ENCODE results near the gene LHB. TPM values are rescaled to one million over a fixed set of nuclear protein-coding genes. Genes with fewer than 3 reads are reported as not detected.

LHB gene
- total and polyA plus RNA-seq, 2 of the 4 experiments (the other 2 are of a cell fraction): not detected

DNA sequence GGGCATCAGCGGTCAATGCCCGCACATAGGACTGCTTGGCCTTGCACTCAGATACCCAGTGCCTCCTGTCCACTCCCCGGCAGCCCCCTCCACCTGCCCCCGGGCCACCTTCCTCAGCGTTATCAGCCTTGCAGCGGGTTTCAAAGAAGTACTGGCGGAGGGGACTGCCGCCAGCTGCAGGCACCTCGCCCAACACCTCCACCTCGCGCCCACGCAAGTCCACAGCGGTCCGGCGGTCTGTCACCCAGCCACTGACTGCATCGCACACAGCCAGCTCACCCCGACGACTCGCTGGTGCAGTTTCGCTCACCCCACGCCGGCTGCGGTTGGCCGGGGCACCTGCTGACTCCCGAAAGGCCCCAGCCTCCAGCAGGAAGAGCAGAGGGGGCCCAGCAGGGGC is 44.6 kb upstream of the LHB start:
- Histone ChIP-seq H2AFZ (replicated peaks; ENCODE audit: low read length, poor library complexity) (no peak overlapping the region), H3K4me2 (ENCODE audit: low read depth, low read length) (no peak overlapping the region), H3K4me3 (ENCODE audit: insufficient read depth, low read depth, low read length) (no peak overlapping the region), H4K8ac (ENCODE audit: low read depth in 2 of 2, low read length in 2 of 2) (no peak overlapping the region), H3K9ac (ENCODE audit: low read depth, low read length) (no peak overlapping the region), H3K4me1 (ENCODE audit: control insufficient read depth, insufficient read depth, low read length) (peaks cover 5% of the 10 kb centered on the region; the same call in 1 of the 2 replicates), H2BK120ac (ENCODE audit: low read depth, low read length) (no peak overlapping the region), H3K79me1 (ENCODE audit: low read depth in 1 of 2, low read length in 2 of 2) (peaks cover 0 to 5% of the 10 kb centered on the region in 2 experiments; a peak in 3 of 4 replicates), H3K23ac (ENCODE audit: low read depth, low read length) (no peak overlapping the region), H3K9me3 (ENCODE audit: control insufficient read depth, insufficient read depth, low read length) (no peaks in the 10 kb centered on the region), H4K91ac (ENCODE audit: insufficient read depth, low read depth, low read length) (no peak overlapping the region), H3K36me3 (ENCODE audit: control insufficient read depth, insufficient read depth, low read length) (no peaks in the 10 kb centered on the region), H4K5ac (ENCODE audit: low read depth, low read length) (no peak overlapping the region), H2AK5ac (ENCODE audit: low read depth, low read length) (no peak overlapping the region), H4K20me1 (ENCODE audit: insufficient read depth, low read length) (no peaks in the 10 kb centered on the region), H3K27me3 (ENCODE audit: control insufficient read depth, insufficient read depth, low read length) (peaks cover 32% of the 10 kb centered on the region), H2BK5ac (ENCODE audit: low read depth, low read length, poor library complexity, severe bottlenecking) (no peak overlapping the region), H2AK9ac (replicated peaks; ENCODE audit: low read depth, low read length, poor library complexity) (no peak overlapping the region), H3K56ac (ENCODE audit: extremely low read depth, insufficient read depth, low read length) (no peak overlapping the region), H3K27ac (ENCODE audit: insufficient read depth, low read length) (no peak overlapping the region), H2BK20ac (ENCODE audit: low read depth, low read length) (no peak overlapping the region), H3K18ac (ENCODE audit: low read depth, low read length) (no peak overlapping the region), H2BK15ac (ENCODE audit: low read depth, low read length) (no peak overlapping the region), H3K9me1 (ENCODE audit: insufficient read depth, low read length) (no peaks in the 10 kb centered on the region), H3K14ac (replicated peaks; ENCODE audit: low read depth, low read length) (no peak overlapping the region), H3K4ac (ENCODE audit: low read depth, low read length) (no peak overlapping the region)
- WGBS, 2 experiments (ENCODE audit: extremely low coverage in 2 of 2, insufficient read length in 1 of 2): 74% methylated on average over 9 of the region's 25 CpGs; no CpG with 5 or more reads in 1 of the 2 experiments
- intact Hi-C loops (cut with micrococcal nuclease): no loop called here
- ChIA-PET POLR2A (ENCODE audit: unreplicated experiment) (interaction anchor here (0.5 kb wide), 1 partner anchor 26 kb away, joined by 7 read pairs; no protein-coding TSS in a partner anchor), CTCF (no interaction called here)
- DNase-seq (no peak), ATAC-seq (ENCODE audit: low read depth) (no peak)
- in situ Hi-C loops (cut with MboI; ENCODE audit: low sequenced_read_pairs): no loop called here
- BruUV-seq (replicated peaks): no TSS peak
- TF ChIP-seq CEBPB (IDR thresholded peaks at IDR 0.05; ENCODE audit: low read depth, low read length) (no peak), RFX5 (IDR thresholded peaks at IDR 0.05; ENCODE audit: low read depth, low read length) (no peak), MAZ (IDR thresholded peaks at IDR 0.05; ENCODE audit: borderline replicate concordance, low read depth, low read length) (no peak), MAFK (IDR thresholded peaks at IDR 0.05; ENCODE audit: low read depth, low read length) (no peak), POLR2A (IDR thresholded peaks at IDR 0.05; ENCODE audit: low read depth, low read length) (no peak), MXI1 (IDR thresholded peaks at IDR 0.05; ENCODE audit: borderline replicate concordance, low read depth, low read length) (no peak), RCOR1 (IDR thresholded peaks at IDR 0.05; ENCODE audit: insufficient replicate concordance, low read length) (no peak), CHD1 (IDR thresholded peaks at IDR 0.05; ENCODE audit: low read depth, low read length) (no peak), NFE2L2 (IDR thresholded peaks at IDR 0.05; ENCODE audit: low read depth, low read length) (no peak), FOS (IDR thresholded peaks at IDR 0.05; ENCODE audit: low read depth, low read length) (no peak), RAD21 (IDR thresholded peaks at IDR 0.05; ENCODE audit: low read length) (no peak), SMC3 (IDR thresholded peaks at IDR 0.05; ENCODE audit: low read depth, low read length) (no peak), BHLHE40 (IDR thresholded peaks at IDR 0.05; ENCODE audit: low read depth, low read length) (no peak)
- TF ChIP-seq, protein P1, sequence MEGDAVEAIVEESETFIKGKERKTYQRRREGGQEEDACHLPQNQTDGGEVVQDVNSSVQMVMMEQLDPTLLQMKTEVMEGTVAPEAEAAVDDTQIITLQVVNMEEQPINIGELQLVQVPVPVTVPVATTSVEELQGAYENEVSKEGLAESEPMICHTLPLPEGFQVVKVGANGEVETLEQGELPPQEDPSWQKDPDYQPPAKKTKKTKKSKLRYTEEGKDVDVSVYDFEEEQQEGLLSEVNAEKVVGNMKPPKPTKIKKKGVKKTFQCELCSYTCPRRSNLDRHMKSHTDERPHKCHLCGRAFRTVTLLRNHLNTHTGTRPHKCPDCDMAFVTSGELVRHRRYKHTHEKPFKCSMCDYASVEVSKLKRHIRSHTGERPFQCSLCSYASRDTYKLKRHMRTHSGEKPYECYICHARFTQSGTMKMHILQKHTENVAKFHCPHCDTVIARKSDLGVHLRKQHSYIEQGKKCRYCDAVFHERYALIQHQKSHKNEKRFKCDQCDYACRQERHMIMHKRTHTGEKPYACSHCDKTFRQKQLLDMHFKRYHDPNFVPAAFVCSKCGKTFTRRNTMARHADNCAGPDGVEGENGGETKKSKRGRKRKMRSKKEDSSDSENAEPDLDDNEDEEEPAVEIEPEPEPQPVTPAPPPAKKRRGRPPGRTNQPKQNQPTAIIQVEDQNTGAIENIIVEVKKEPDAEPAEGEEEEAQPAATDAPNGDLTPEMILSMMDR (conservative IDR thresholded peaks at IDR 0.05; ENCODE audit: low read depth, low read length): no peak
- TF ChIP-seq, protein P2, sequence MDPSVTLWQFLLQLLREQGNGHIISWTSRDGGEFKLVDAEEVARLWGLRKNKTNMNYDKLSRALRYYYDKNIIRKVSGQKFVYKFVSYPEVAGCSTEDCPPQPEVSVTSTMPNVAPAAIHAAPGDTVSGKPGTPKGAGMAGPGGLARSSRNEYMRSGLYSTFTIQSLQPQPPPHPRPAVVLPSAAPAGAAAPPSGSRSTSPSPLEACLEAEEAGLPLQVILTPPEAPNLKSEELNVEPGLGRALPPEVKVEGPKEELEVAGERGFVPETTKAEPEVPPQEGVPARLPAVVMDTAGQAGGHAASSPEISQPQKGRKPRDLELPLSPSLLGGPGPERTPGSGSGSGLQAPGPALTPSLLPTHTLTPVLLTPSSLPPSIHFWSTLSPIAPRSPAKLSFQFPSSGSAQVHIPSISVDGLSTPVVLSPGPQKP (IDR thresholded peaks at IDR 0.05; ENCODE audit: borderline replicate concordance, low read depth, low read length): no peak
- dilution Hi-C loops (cut with HindIII; ENCODE audit: low sequenced_read_pairs, unreplicated experiment): no loop called here

Data from IMR-90 (cell line).